ENCODE data around the gene UNC13C. TPM values are rescaled to one million over a fixed set of nuclear protein-coding genes. Genes with fewer than 3 reads are reported as not detected.

The UNC13C gene
- polyA plus RNA-seq, 1 donor from 2014 or later, result 4.0 TPM

- Histone ChIP-seq H3K27ac (ENCODE audit: low read length) (no peak overlapping the region), H3K9ac (ENCODE audit: low read length) (no peak overlapping the region), H3K27me3 (ENCODE audit: insufficient read depth, low read depth, low read length) (no peaks in the 10 kb centered on the region), H3K4me2 (ENCODE audit: low read length) (no peak overlapping the region), H2AFZ (ENCODE audit: low read depth, low read length) (no peak overlapping the region), H3K79me2 (replicated peaks; ENCODE audit: insufficient read depth, low read length) (no peaks in the 10 kb centered on the region), H3K36me3 (ENCODE audit: insufficient read depth, low read length) (no peaks in the 10 kb centered on the region), H4K20me1 (ENCODE audit: insufficient read depth) (no peaks in the 10 kb centered on the region), H3K9me3 (ENCODE audit: low read length) (peaks cover 8% of the 10 kb centered on the region), H3F3A (ENCODE audit: insufficient read depth, low read length, poor library complexity, severe bottlenecking) (no peaks in the 10 kb centered on the region), H3K9me2 (ENCODE audit: insufficient read depth, low read length) (no peaks in the 10 kb centered on the region), H3K4me3 (ENCODE audit: low read length) (no peak overlapping the region)
- no peak for TF ChIP-seq EP300 (conservative IDR thresholded peaks at IDR 0.05; ENCODE audit: poor library complexity, severe bottlenecking)
- no peak for TF ChIP-seq EZH2 (IDR thresholded peaks at IDR 0.05; ENCODE audit: borderline replicate concordance, insufficient read depth, low read length, poor library complexity, severe bottlenecking)
Observed at GRCh38 chr15:54644796-54645195, 666.6 kb downstream of the UNC13C start.

- TF ChIP-seq POLR2AphosphoS5 (IDR thresholded peaks at IDR 0.05) (no peak), EZH2 (IDR thresholded peaks at IDR 0.05; ENCODE audit: borderline replicate concordance, insufficient read depth, low read length, poor library complexity, severe bottlenecking) (no peak), SMC3 (conservative IDR thresholded peaks at IDR 0.05; ENCODE audit: poor library complexity) (no peak), CTCF (IDR thresholded peaks at IDR 0.05; ENCODE audit: poor library complexity, severe bottlenecking) (no peak), MXI1 (conservative IDR thresholded peaks at IDR 0.05; ENCODE audit: poor library complexity, severe bottlenecking) (no peak), RAD21 (conservative IDR thresholded peaks at IDR 0.05) (no peak), TAF1 (IDR thresholded peaks at IDR 0.05; ENCODE audit: low read depth) (no peak), REST (IDR thresholded peaks at IDR 0.05; ENCODE audit: borderline replicate concordance) (no peak), EP300 (conservative IDR thresholded peaks at IDR 0.05; ENCODE audit: poor library complexity, severe bottlenecking) (no peak)
- Histone ChIP-seq H3K4me3 (ENCODE audit: low read length) (no peak overlapping the region), H3F3A (ENCODE audit: insufficient read depth, low read length, poor library complexity, severe bottlenecking) (no peaks in the 10 kb centered on the region), H3K79me2 (replicated peaks; ENCODE audit: insufficient read depth, low read length) (no peaks in the 10 kb centered on the region), H3K4me2 (ENCODE audit: low read length) (no peak overlapping the region), H2AFZ (ENCODE audit: low read depth, low read length) (no peak overlapping the region), H3K27ac (ENCODE audit: low read length) (no peak overlapping the region), H3K36me3 (ENCODE audit: insufficient read depth, low read length) (no peaks in the 10 kb centered on the region), H4K20me1 (ENCODE audit: insufficient read depth) (no peaks in the 10 kb centered on the region), H3K9me2 (ENCODE audit: insufficient read depth, low read length) (no peaks in the 10 kb centered on the region), H3K9me3 (ENCODE audit: low read length) (no peaks in the 10 kb centered on the region), H3K27me3 (ENCODE audit: insufficient read depth, low read depth, low read length) (no peaks in the 10 kb centered on the region), H3K9ac (ENCODE audit: low read length) (no peak overlapping the region)
Observed at GRCh38 chr15:54659646-54660045, 681.4 kb downstream of the UNC13C start.

GRCh38 chr15:54660356-54660755 lies 682.1 kb downstream of the UNC13C start:
- H3F3A ChIP-seq (ENCODE audit: insufficient read depth, low read length, poor library complexity, severe bottlenecking), result no peaks in the 10 kb centered on the region
- TF ChIP-seq CTCF (IDR thresholded peaks at IDR 0.05; ENCODE audit: poor library complexity, severe bottlenecking) (no peak), EZH2 (IDR thresholded peaks at IDR 0.05; ENCODE audit: borderline replicate concordance, insufficient read depth, low read length, poor library complexity, severe bottlenecking) (no peak), REST (IDR thresholded peaks at IDR 0.05; ENCODE audit: borderline replicate concordance) (no peak), MXI1 (conservative IDR thresholded peaks at IDR 0.05; ENCODE audit: poor library complexity, severe bottlenecking) (no peak), EP300 (conservative IDR thresholded peaks at IDR 0.05; ENCODE audit: poor library complexity, severe bottlenecking) (no peak), RAD21 (conservative IDR thresholded peaks at IDR 0.05) (no peak)
- H3K79me2 ChIP-seq (replicated peaks; ENCODE audit: insufficient read depth, low read length), result no peaks in the 10 kb centered on the region
- no peak overlapping the region for H2AFZ ChIP-seq (ENCODE audit: low read depth, low read length)
- H3K9ac ChIP-seq (ENCODE audit: low read length), result no peak overlapping the region
- H3K9me2 ChIP-seq (ENCODE audit: insufficient read depth, low read length), result no peaks in the 10 kb centered on the region
- H4K20me1 ChIP-seq (ENCODE audit: insufficient read depth), result no peaks in the 10 kb centered on the region
- no peaks in the 10 kb centered on the region for H3K9me3 ChIP-seq (ENCODE audit: low read length)
- no peaks in the 10 kb centered on the region for H3K36me3 ChIP-seq (ENCODE audit: insufficient read depth, low read length)
- H3K27ac ChIP-seq (ENCODE audit: low read length), result no peak overlapping the region
- H3K4me3 ChIP-seq (ENCODE audit: low read length), result no peak overlapping the region
- H3K27me3 ChIP-seq (ENCODE audit: insufficient read depth, low read depth, low read length), result no peaks in the 10 kb centered on the region
- no peak overlapping the region for H3K4me2 ChIP-seq (ENCODE audit: low read length)

Data from neural cell (in vitro differentiated cells).